Ovary (tissue), 9 donors: ENCODE data around the gene CFAP52. TPM values are rescaled to one million over a fixed set of nuclear protein-coding genes. Genes with fewer than 3 reads are reported as not detected.

Experiments
- DNase-seq, 5 donors: peaks; one replicate each; pipeline ENCODE4 v3.0.0-alpha.2; 2019 to 2020
- H3K27ac ChIP-seq, 2 donors: fragments of 200-600 bp; one replicate each; pipeline versions ENCODE4 v1.5.1 to v1.8.0; 2019 to 2022
- H3K27me3 ChIP-seq: fragments of 200-600 bp; one replicate; pipeline ENCODE4 v1.8.0; 2022
- H3K36me3 ChIP-seq: fragments of 200-600 bp; sonication (generic); one replicate; pipeline ENCODE4 v1.5.1; 2019
- H3K4me1 ChIP-seq: one replicate; pipeline ENCODE4 v1.8.1; 2013; ENCODE audit warnings: mild to moderate bottlenecking, moderate library complexity; ENCODE audit not compliant: insufficient read depth
- H3K4me3 ChIP-seq: fragments of 200-600 bp; sonication (generic); one replicate; pipeline ENCODE4 v1.5.1; 2017
- H3K9me3 ChIP-seq, 2 donors: fragments of 200-600 bp in 1 of 2; sonication (generic) in 1 of 2; one replicate each; pipeline versions ENCODE4 v1.5.1 to v1.8.1; 2013 to 2019; ENCODE audit warnings: mild to moderate bottlenecking in 1 of 2, moderate library complexity in 1 of 2
- EP300 ChIP-seq: sonication (generic); formaldehyde crosslinking; IDR thresholded peaks from one replicate; pipeline ENCODE4 v1.6.1; 2017; ENCODE audit warnings: antibody characterized with exemption
- POLR2A ChIP-seq: fragments of 450-650 bp; IDR thresholded peaks from one replicate; pipeline ENCODE4 v1.6.1; 2017; ENCODE audit warnings: antibody characterized with exemption, mild to moderate bottlenecking, moderate library complexity
- WGBS, 3 donors: extraction: QIAGEN DNeasy Blood & Tissue Kit in 1 of 3; methylation state at CpG; one replicate each; pipeline versions ENCODE4 v1.1.5 to v1.1.7; 2013 to 2017; 5-methylcytosine and 5-hydroxymethylcytosine counted together
- intact Hi-C, 4 donors: fragments of 100-400 bp; cut with DNase I; formaldehyde crosslinking; loops; one replicate each; pipeline versions ENCODE4 v1.11.0 to v1.15.1; 2022 to 2023
- polyA plus RNA-seq, 2 donors: library from polyadenylated mRNA; stranded (reverse); fragments of 200-250 nt in 1 of 2; fragments of 350-450 nt in 1 of 2; fragmentation: Illumina TruSeq in 1 of 2; extraction: RNeasy Lipid Tissue Mini Kit (QIAGEN cat#74804) in 1 of 2; gene quantifications; one replicate each; pipeline ENCODE4 v1.2.3, GENCODE V29; 2013 to 2014
- total RNA-seq, 7 donors: library from RNA; depleted of rRNA in 2 of 7; stranded (reverse); fragments of >200 nt in 2 of 7; fragmentation: NEBNext Ultra II Directional in 3 of 7; extraction: Animal tissue kit (Norgen Biotek cat#: 25700) in 3 of 7; gene quantifications; one replicate each; pipeline versions ENCODE4 v1.1.0 to v1.2.4, GENCODE V29; 2016 to 2023
- TF ChIP-seq, protein P1 (sequence below), 3 donors: fragments of 450-650 bp in 2 of 3; fragments of 200-600 bp in 1 of 3; IDR thresholded peaks; one replicate each; pipeline versions ENCODE4 v1.5.1 to v1.8.0; 2016 to 2022; ENCODE audit warnings: antibody characterized with exemption in 3 of 3, mild to moderate bottlenecking in 1 of 3
- donor health status: DM: no; HTN: no; CAD: no; lungs with moderate emphysema.
- donor health status: DM: no; HTN: no; CAD: no.
- donor health status: Bipolar disorder and iron deficiency.
- donor health status: DM: yes; HTN: yes; CAD: no.
- donor health status: DM: no; HTN: no; CAD: no.
- donor health status: DM: yes; HTN: yes; CAD: no.

Gene CFAP52
- total and polyA plus RNA-seq, 9 donors = 0.18 to 46.6 (median 1.1) TPM

DNA sequence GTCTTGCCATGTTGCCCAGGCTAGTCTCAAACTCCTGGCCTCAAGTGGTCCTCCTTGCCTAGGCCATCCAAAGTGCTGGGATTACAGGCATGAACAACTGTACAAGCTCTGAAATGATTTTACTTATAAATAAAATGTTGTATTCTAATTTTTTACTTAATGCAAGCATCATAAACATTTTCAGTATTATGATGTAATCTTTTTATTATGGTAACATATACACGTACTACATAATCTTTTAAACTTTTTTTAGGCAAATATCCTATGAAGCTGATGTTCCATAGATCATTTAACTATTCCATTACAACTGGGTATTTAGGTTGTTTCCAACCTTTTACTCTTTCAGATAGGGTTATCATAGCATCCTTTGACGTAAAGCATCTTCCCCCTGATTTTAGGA is 35.1 kb downstream of the CFAP52 start:
- H3K4me1 ChIP-seq = no peaks in the 10 kb centered on the region
- no peak overlapping the region for H3K27ac ChIP-seq
- intact Hi-C loops = no loop called here
- no peaks in the 10 kb centered on the region for H3K27me3 ChIP-seq
- no peak for TF ChIP-seq EP300
- TF ChIP-seq POLR2A = no peak
- TF ChIP-seq, protein P1, sequence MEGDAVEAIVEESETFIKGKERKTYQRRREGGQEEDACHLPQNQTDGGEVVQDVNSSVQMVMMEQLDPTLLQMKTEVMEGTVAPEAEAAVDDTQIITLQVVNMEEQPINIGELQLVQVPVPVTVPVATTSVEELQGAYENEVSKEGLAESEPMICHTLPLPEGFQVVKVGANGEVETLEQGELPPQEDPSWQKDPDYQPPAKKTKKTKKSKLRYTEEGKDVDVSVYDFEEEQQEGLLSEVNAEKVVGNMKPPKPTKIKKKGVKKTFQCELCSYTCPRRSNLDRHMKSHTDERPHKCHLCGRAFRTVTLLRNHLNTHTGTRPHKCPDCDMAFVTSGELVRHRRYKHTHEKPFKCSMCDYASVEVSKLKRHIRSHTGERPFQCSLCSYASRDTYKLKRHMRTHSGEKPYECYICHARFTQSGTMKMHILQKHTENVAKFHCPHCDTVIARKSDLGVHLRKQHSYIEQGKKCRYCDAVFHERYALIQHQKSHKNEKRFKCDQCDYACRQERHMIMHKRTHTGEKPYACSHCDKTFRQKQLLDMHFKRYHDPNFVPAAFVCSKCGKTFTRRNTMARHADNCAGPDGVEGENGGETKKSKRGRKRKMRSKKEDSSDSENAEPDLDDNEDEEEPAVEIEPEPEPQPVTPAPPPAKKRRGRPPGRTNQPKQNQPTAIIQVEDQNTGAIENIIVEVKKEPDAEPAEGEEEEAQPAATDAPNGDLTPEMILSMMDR (IDR thresholded peaks at IDR 0.05) = no peak
- no peak overlapping the region for H3K4me3 ChIP-seq
- H3K9me3 ChIP-seq = no peaks in the 10 kb centered on the region
- DNase-seq = no peak
- H3K36me3 ChIP-seq = no peaks in the 10 kb centered on the region
- WGBS, 3 donors = 54 to 68% (median 62%) methylated on average over 2 of the region's 2 CpGs

DNA sequence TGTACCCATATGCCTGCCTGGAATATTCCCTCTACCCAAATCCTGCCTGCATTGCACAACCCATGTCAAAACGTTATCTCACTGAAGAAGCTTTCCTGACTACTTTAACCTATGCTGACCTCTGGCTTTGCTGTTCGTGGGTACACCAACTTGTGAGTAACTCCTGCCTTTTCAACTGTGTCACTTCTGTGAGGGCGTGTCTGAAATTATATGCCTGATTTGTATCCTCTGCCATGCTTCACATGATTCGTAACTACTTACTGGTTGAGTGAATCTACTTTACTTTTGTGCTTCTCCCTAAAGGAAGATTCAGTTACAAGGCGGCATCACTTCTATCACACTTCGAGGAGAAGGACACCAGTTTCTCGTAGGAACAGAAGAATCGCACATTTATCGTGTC is 35.6 kb downstream of the CFAP52 start:
- Histone ChIP-seq H3K36me3 (no peaks in the 10 kb centered on the region), H3K4me3 (no peak overlapping the region), H3K9me3 (no peaks in the 10 kb centered on the region), H3K4me1 (no peaks in the 10 kb centered on the region), H3K27me3 (no peaks in the 10 kb centered on the region), H3K27ac (no peak overlapping the region)
- 63 to 68% (median 65%) methylated on average over 9 of the region's 9 CpGs for WGBS, 3 donors
- intact Hi-C loops = no loop called here
- DNase-seq = no peak
- TF ChIP-seq POLR2A (no peak), EP300 (no peak)
- TF ChIP-seq, protein P1 (IDR thresholded peaks at IDR 0.05) = no peak

DNA sequence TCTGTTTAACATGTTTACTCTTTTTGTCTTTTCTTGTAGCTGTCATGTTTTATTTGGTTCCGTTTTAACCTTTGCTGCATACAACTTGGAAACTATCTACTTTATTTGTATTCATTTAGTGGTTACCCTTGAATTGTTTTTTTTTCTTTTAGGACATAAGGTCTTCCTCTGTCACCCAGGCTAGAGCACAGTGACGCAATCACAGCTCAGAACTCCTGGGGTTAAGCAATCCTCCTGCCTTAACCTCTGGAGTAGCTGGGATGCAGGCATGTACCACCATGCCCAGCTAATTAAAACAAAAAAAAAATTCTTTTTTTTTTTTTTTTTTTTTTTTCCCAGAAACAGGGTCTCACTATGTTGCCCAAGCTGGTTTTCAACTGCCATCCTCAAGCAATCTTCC is 39.0 kb downstream of the CFAP52 start:
- Histone ChIP-seq H3K4me3 (no peak overlapping the region), H3K27me3 (no peaks in the 10 kb centered on the region), H3K4me1 (no peaks in the 10 kb centered on the region), H3K36me3 (no peaks in the 10 kb centered on the region), H3K9me3 (no peaks in the 10 kb centered on the region), H3K27ac (no peak overlapping the region)
- WGBS, 3 donors = 42 to 66% (median 44%) methylated on average over 2 of the region's 2 CpGs
- TF ChIP-seq, protein P1 (IDR thresholded peaks at IDR 0.05) = no peak
- TF ChIP-seq POLR2A = no peak
- no peak for TF ChIP-seq EP300
- intact Hi-C loops = no loop called here
- DNase-seq = no peak

DNA sequence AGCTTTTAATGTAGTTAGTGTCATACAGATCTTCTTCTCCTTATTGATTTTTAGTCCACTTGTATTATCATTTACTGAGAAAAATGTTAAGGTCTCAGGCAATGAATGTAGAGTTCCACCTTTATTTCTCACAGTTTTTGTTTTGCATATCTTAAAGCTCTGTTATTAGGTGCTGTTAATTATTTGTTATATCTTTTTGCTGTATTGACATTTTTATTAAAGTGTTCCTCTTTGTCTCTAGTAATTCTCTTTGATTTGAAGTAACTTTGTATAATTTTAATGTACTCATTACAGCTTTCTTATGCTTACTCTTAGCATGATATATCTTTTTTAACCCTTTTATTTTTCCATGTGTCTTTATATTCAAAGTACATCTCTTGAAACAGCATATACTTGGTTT is 46.5 kb downstream of the CFAP52 start:
- intact Hi-C loops = no loop called here

More for the DNA sequence above, 46.5 kb downstream of the CFAP52 start:
- H3K4me1 ChIP-seq = no peaks in the 10 kb centered on the region
- H3K4me3 ChIP-seq = no peak overlapping the region
- H3K27ac ChIP-seq = no peak overlapping the region
- no peak for TF ChIP-seq POLR2A
- TF ChIP-seq, protein P1 (IDR thresholded peaks at IDR 0.05) = no peak
- TF ChIP-seq EP300 = no peak
- no peaks in the 10 kb centered on the region for H3K36me3 ChIP-seq
- peaks cover 0 to 3% of the 10 kb centered on the region in 2 donors for H3K9me3 ChIP-seq
- no peak for DNase-seq
- no peaks in the 10 kb centered on the region for H3K27me3 ChIP-seq
